ENCODE measurements around the gene C11orf21.
A peak's percentile ranks its signal among the peaks of the same experiment; 100 is the strongest.
"Not testable (repeated sequence)": the region's sequence is repeated elsewhere in the genome, so short reads cannot be mapped to it uniquely, and the experiment has no call there.

The C11orf21 gene

DNA sequence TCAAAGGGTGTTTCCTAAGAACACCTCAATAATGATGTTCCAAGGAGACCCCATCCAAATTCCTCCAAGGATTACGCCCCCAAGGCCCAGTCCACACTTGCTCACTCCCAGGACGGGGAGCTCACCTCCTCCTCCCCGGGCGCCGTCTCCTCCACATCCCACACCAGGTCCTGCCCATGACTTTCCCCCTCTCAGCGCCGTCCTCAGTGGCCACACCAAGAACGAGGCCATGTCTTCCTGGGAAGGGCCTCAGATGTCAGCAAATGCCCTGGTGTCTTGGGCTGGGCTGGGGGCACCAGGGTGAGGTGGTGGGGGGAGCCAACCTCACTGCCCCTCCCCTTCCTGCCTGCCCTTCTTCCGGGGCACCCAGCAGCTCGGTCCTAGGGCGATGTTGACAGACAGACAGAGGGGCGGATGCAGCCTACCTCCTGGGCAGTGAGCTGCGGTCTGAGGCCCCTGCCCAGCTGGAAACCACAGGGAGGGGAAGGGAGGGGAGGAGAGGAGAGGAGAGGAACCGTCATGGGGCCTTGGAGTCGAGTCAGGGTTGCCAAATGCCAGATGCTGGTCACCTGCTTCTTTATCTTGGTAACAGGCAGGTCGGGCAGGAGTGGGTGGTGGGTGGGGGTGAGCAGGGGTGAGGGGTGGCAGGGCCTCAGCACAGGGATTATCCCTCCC is at the start of gene C11orf21, which contains the start of gene TSPAN32:
TSS of gene C11orf21 (minus strand) at position 288 of the 675 bp plus-strand sequence. CDS start at position 178, 110 bp downstream.
TSS of gene TSPAN32 (plus strand) at position 383 of the 675 bp plus-strand sequence. CDS start at position 520, 137 bp downstream.
- DNase-seq (ENCODE audit: low read depth in 1 of 2, low spot score in 1 of 2): peak in 1 of 2 donors; percentile 24

DNA sequence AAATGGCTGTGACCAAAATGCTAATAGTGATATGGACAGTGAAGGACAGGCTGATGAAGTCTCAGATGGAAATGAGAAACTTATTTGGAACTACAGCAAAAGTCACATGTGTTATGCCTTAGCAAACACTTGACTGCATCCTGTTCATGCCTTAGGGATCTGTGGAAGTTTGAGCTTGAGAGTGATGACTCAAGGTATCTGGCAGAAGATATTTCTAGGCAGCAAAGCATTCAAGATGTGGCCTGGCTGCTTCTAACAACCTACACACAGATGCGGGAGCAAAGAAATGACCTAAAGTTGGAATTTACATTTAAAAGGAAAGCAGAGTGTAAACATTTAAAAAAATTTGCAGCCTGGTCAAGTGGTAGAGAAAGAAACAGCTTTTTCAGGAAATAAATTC is 47.3 kb upstream of the C11orf21 start:
- no peak for DNase-seq (ENCODE audit: low read depth in 1 of 2, low spot score in 1 of 2)

- no peak for DNase-seq (ENCODE audit: low read depth in 1 of 2, low spot score in 1 of 2)
These were observed 45.7 kb upstream of the C11orf21 start for GRCh38 chr11:2347308-2347830.

DNA sequence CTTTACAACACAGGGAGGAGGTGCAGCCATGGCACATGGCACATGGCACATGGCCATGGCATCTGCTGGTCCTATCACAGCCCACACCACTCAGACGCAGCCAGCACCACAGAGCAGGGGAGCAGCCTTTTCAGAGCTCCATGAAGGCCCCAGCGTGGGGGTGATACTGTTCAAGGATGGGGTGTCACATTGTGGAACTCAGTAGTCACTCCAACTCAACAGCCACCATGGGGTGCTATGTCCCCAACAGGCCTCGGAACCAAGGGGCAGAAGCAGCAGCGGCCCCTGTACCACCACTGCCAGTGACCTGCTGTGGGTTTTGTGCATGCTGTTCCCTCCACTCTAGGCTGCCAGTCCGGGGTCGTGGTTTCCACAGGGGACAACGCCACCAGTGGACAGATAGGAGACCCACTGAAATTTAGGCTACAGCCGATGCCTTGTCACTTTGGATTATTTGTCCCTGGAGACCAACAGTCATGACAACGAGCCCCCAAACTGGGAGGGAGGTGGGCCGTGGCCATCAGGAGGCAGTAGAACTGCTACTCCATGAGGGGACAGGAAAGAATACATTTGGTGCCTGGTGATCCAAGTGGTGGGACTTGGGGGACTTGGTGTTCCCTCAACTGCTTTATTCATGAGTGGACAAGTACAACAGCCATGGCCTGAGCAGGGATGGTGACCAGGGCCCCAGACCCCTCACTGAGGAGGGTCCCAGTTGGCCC is 45.0 kb upstream of the C11orf21 start:
- DNase-seq (ENCODE audit: low read depth in 1 of 2, low spot score in 1 of 2): no peak

DNA sequence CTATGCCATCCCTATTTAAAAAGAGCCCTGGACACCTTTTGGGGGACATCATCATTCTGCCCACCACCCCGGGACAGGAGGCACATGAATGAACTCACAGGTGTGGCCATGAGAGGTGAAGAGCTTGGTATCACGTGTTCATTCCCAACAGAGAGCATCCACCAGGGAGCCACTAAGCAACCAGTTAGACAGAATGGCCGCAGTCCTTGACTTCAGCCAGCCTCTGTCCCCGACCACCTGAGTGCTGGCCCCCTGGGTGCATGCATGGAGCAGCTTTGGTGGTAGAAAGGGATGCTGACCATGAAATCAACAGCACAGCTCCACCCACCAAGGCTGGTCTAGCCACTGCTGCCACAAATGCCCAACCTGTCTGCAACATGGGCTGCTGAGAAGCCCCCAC is 44.3 kb upstream of the C11orf21 start:
- no peak for DNase-seq (ENCODE audit: low read depth in 1 of 2, low spot score in 1 of 2)

GRCh38 chr11:2345050-2345449 is 43.3 kb upstream of the C11orf21 start:
- no peak for DNase-seq (ENCODE audit: low read depth in 1 of 2, low spot score in 1 of 2)

GRCh38 chr11:2343502-2343901 is 41.8 kb upstream of the C11orf21 start:
- no peak for DNase-seq (ENCODE audit: low read depth in 1 of 2, low spot score in 1 of 2)

DNA sequence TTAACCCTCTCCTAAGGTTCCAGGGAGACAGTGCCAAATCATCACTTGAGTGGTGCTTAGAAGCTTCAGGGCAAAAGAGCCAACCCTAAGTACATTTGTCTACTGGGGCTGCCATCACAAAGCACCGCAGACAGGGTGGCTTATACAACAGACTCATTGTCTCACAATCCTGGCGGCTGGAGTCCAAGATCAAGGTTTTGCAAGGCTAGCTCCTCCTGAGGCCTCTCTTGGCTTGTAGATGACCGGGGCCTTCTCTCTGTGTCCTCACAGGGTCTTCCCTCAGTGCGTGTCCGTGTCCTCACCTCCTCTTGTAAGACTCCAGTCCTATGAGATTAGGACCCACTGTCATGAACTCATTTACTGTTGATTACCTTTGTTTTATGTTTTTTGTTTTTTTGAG is 41.3 kb upstream of the C11orf21 start:
- no peak for DNase-seq (ENCODE audit: low read depth in 1 of 2, low spot score in 1 of 2)

DNA sequence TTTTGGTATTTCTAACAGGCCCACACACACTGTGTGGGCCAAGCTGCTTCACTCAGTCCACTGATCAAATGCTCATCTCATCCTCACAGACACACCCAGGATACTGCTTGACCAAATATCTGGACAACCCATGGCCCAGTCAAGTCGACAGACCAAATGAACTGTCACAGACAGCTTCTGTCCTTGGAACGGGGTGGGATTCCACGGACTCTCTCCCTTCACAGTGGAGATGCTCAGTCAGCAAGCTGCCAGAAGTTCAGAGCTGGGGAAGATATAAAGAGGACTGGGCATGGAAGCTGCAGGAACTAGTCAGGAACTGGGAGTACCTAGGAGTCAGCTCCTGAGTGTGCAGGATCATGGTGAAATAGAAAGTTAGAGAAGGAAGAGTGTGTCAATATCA is 40.8 kb upstream of the C11orf21 start:
- no peak for DNase-seq (ENCODE audit: low read depth in 1 of 2, low spot score in 1 of 2)

DNA sequence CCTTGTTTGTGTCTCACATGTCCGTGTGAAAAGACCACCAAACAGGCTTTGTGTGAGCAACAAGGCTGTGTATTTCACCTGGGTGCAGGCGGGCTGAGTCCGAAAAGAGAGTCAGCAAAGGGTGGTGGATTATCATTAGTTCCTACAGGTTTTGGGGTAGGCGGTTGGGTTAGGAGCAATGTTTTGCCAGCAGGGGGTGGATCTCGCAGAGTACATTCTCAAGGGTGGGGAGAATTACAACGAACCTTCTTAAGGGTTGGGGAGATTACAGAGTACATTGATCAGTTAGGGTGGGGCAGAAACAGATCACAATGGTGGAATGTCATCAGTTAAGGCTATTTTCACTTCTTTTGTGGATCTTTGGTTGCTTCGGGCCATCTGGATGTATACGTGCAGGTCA is 37.0 kb upstream of the C11orf21 start:
- DNase-seq (ENCODE audit: low read depth in 1 of 2, low spot score in 1 of 2): not testable (repeated sequence)

DNA sequence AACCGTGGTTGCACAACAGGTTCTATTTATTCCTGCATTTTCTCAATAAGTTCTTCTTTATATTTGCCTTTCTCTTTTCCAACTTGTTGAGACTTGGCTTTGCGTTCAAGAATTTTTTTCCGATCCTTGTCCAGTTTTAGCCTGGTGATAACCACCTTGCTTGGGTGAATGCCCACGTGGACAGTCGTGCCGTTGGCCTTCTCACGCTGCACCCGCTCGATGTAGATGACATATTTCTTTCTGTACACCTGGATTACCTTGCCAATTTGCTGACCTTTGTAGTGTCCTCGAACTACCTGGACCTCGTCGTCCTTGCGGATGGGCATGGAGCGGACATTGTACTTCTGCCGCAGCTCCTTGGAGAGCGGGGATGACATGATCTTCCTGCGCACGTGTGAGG is 33.6 kb upstream of the C11orf21 start:
- DNase-seq (ENCODE audit: low read depth in 1 of 2, low spot score in 1 of 2): not testable (repeated sequence)

GRCh38 chr11:2333486-2334205 is 31.9 kb upstream of the C11orf21 start:
- not testable (repeated sequence) for DNase-seq (ENCODE audit: low read depth in 1 of 2, low spot score in 1 of 2)

- DNase-seq (ENCODE audit: low read depth in 1 of 2, low spot score in 1 of 2): not testable (repeated sequence)
These were observed 30.9 kb upstream of the C11orf21 start for GRCh38 chr11:2332569-2332968.

DNA sequence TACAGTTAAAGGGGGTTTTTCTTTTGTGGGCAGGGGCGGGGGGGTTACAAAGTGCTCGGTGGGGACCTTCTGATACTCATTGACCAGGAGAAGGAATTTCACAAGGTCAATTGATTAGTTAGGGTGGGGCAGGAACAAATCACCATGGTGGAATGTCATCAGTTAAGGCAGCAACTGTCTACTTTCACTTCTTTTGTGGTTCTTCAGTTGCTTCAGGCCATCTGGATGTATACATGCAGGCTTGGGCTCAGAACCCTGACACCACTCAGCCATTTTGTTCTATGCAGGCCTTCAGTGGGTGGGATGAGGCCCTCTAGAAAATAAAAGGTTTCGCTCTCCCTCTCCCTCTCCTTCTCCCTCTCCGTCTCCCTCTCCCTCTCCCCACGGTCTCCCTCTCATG is 29.7 kb upstream of the C11orf21 start:
- DNase-seq (ENCODE audit: low read depth in 1 of 2, low spot score in 1 of 2): no peak

- DNase-seq (ENCODE audit: low read depth in 1 of 2, low spot score in 1 of 2): no peak
These were observed 29.0 kb upstream of the C11orf21 start for GRCh38 chr11:2330696-2331095.

DNA sequence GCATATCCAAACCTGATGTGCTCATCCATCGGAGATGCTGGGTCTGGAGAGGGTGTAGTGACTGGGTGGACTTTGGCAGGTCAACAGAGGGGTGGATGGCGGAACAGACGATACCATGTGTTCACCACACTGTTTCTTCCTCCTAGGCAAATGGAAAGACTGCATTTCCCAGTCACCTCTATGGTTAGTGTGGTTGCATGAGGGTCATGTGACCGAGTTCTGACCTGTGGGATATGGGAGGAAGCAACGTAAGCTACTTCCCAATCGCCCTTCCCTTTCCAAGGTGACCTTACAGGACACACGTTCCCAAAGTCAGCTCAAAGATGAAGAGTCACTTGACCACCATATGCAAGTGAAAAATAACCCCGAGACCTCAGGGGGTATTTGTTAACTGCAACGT is 27.8 kb upstream of the C11orf21 start:
- DNase-seq (ENCODE audit: low read depth in 1 of 2, low spot score in 1 of 2): no peak

DNA sequence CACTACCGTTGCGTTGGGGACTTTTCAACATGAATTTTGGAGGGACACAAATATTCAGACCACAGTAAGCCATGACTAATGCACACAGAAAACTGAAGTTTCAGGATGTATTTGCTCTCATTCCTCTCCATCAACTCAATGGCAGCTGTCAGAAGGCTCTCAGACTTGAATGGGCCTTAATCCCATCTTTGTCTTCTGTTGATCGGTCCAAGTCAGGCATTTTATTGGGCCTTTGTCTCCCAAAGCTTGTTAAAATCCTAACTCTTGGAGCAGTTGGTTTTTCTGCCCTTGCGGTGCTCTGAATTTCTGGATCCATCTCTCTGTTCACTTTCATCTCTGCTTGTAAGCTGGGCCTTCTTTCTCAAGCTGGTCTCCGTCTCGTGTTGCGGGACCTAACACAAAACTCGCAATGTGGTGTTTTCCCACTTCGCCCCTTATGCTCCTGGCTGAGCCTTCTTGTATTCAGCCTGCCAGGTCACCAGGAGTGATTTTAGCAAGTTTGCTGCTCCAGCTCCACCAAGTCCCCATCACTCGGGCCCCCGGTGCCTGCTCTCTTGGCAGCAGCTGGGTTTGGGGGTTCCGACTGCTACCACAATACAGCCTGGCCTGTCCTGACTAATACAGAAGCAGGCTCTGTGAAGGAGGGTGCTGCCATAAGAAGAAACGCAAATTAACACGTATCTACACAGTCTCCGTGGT is 27.1 kb upstream of the C11orf21 start:
- DNase-seq (ENCODE audit: low read depth in 1 of 2, low spot score in 1 of 2): no peak

GRCh38 chr11:2328021-2328420 is 26.3 kb upstream of the C11orf21 start:
- no peak for DNase-seq (ENCODE audit: low read depth in 1 of 2, low spot score in 1 of 2)

GRCh38 chr11:2327032-2327431 is 25.3 kb upstream of the C11orf21 start:
- DNase-seq (ENCODE audit: low read depth in 1 of 2, low spot score in 1 of 2): no peak

- no peak for DNase-seq (ENCODE audit: low read depth in 1 of 2, low spot score in 1 of 2)
These were observed 24.0 kb upstream of the C11orf21 start for GRCh38 chr11:2325719-2326118.

DNA sequence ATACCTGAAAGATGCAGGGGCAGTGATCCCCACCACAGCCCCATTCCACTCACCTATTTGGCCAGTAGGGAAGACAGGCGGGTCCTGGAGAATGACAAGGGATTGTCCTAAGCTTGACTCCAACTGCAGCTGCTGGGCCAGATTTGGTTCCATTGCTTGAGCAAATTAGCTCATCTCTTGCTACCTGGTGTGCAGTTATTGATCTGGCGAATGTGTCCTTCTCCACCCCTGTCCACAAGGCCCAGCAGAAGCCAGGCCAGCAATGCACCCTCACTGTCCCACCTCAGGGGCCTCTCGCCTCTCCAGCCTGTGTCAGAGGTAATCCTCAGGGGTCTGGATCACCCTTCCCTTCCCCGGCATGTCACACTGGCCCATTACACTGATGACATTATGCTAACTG is 23.4 kb upstream of the C11orf21 start:
- DNase-seq (ENCODE audit: low read depth in 1 of 2, low spot score in 1 of 2): no peak
